ENCODE measurements around the gene GADD45A.
"Not testable (repeated sequence)": the region's sequence is repeated elsewhere in the genome, so short reads cannot be mapped to it uniquely, and the experiment has no call there.

GADD45A gene, protein sequence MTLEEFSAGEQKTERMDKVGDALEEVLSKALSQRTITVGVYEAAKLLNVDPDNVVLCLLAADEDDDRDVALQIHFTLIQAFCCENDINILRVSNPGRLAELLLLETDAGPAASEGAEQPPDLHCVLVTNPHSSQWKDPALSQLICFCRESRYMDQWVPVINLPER

DNA sequence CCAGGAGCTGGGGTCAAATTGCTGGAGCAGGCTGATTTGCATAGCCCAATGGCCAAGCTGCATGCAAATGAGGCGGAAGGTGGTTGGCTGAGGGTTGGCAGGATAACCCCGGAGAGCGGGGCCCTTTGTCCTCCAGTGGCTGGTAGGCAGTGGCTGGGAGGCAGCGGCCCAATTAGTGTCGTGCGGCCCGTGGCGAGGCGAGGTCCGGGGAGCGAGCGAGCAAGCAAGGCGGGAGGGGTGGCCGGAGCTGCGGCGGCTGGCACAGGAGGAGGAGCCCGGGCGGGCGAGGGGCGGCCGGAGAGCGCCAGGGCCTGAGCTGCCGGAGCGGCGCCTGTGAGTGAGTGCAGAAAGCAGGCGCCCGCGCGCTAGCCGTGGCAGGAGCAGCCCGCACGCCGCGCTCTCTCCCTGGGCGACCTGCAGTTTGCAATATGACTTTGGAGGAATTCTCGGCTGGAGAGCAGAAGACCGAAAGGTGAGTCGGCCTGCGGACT, at the start of gene GADD45A:
Gene GADD45A (plus strand): TSS at position 135 of the 491 bp plus-strand sequence. CDS start 294 bp downstream, at position 429.
- H3K4me3 ChIP-seq (ENCODE audit: low read depth, low read length) = peak within 1 kb of the TSS; percentile 89

DNA sequence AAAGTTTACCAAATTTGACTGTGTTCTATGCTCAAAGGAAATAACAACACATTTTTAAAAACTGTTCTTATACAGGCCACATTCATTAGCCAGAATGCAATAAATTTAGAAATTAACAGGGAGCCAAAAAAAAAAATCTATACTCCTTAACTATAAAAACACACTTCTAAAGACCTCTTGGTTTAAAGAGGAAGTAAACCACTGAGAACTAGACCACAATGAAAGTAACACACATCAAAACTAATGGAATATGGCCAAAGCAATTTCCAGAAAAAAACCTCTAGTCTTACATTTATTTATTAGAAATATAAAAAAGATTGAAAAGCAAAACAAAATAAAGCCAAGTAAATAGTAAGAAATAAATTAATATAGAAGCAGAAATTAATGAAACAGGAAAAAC, 48.9 kb upstream of the GADD45A start:
- no peak overlapping the region for H3K4me3 ChIP-seq (ENCODE audit: low read depth, low read length)

DNA sequence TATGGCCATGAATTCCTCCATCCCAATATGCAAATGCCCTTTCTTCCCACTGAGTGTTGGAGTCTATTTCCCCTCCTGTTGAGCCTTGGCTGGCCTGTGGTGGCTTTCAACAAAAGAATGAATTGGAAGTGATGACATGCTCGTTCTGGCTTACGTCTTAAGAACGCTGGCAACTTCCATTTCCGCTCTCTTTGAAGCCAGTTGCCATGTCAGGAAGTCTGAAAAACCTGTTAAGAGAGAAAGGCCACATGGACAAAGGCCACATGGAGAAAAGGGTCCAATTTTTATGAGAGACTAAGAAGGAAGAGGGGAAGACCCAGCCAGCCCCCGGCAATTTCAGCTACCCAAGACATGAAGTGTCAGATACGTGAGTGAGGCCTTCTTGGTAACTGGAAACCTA, 45.6 kb upstream of the GADD45A start:
- H3K4me3 ChIP-seq (ENCODE audit: low read depth, low read length) = no peak overlapping the region

DNA sequence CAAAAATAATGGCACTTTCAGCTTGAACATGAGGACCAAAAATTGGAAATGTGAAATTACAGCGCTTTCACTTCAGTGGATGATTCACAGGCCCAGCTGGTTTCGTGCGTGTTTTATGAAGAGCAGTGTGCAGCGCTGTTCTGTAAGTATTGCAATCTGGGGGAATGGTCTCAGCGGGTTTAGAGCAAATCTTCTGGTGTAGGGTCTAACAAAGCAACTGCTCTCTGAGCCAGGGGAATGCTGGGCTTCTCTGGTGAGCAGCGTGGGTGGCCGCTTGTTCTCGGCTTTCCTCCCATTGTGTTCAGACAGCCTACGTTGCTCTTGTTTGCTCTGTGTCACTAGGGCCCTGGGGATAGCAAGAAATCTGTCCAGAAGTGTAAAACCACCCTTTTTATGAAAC, 42.4 kb upstream of the GADD45A start:
- H3K4me3 ChIP-seq (ENCODE audit: low read depth, low read length) = no peak overlapping the region

DNA sequence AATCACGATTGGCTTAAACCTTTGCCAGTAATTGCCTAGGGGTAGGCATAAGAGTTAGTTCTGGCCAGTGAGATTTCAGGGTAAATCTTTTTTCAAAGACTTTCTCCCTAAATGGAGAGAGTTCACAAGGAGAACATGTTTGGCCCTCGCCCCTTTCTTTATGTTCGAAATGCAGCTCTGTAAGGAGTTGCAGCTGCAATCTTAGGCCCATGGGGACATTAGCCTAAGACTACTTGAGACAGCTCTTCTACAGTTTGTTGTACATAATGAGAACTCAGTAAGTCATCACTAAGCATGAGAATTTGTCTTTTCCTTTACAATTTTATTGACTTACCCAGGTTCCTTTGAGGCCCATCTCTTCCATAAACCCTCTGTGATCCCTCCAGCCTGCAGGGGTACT, 40.4 kb upstream of the GADD45A start:
- no peak overlapping the region for H3K4me3 ChIP-seq (ENCODE audit: low read depth, low read length)

DNA sequence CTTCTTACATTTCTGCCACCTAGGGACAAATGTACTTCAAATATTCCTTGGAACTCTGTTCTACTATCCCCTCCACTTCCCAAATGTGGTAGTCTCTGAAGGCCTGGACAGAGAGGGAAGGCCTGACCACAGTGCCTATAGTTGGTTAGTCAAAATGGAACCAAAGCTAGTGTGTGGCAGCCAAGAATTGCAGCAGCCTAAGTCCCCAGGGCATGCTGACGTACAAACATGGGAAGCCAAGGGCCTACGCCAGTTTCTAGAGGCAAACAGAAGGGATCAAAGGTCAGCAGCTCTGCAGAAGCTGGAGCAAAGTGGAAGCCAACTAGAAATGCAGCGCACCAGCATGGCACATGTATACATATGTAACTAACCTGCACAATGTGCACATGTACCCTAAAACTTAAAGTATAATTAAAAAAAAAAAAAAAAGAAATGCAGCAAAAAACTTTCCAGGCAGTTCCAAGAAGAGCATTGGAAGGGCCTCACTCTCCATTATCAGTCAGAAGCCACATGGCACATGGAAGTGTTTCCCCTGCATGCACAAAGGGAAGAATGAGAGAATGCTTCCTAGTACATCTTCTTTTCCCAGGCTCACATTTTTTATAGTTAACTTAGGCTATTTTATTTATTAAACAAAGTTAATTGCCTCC, 39.4 kb upstream of the GADD45A start:
- H3K4me3 ChIP-seq (ENCODE audit: low read depth, low read length) = no peak overlapping the region

DNA sequence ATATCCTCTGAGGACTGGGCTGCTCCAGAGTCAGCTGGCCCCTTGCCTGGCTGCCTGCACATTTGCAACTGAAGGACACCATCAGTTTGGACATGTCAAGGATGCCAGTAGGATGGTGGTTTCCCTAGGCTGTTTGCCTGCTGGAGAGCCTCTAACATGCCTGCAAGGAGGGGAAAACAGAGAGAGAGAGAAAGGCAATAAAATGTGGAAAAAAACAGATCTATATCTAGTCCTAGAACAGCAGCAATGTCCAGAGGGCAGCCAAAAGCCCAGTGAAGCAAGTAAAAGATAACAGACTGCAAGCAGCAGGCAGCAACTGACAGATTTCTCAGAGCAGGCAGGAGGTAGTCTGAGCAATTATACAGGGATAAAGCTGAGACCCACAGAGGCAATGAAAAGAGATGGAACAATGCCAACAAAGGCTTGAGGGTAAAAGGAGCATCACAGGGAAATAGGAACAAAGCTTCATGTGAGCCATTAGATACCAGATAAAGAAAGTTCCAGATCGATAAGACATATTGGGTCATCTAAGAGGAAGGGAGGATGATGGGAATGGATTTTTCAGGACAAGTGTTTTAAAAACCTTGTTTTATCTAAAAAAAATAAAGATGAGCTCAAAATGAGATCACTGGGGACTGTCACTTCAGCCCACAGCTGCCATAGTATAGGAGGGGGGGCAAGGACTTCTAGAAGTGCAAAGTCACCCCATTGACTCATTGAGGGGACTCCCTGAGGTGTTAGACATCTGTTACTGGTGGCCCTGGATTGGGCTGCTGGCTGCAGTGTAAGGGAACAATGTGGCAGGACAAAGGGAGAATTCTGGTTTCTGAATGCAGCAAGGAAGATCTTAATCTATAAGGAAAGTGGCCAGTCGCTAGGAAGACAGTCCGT, 38.6 kb upstream of the GADD45A start:
- H3K4me3 ChIP-seq (ENCODE audit: low read depth, low read length) = no peak overlapping the region

DNA sequence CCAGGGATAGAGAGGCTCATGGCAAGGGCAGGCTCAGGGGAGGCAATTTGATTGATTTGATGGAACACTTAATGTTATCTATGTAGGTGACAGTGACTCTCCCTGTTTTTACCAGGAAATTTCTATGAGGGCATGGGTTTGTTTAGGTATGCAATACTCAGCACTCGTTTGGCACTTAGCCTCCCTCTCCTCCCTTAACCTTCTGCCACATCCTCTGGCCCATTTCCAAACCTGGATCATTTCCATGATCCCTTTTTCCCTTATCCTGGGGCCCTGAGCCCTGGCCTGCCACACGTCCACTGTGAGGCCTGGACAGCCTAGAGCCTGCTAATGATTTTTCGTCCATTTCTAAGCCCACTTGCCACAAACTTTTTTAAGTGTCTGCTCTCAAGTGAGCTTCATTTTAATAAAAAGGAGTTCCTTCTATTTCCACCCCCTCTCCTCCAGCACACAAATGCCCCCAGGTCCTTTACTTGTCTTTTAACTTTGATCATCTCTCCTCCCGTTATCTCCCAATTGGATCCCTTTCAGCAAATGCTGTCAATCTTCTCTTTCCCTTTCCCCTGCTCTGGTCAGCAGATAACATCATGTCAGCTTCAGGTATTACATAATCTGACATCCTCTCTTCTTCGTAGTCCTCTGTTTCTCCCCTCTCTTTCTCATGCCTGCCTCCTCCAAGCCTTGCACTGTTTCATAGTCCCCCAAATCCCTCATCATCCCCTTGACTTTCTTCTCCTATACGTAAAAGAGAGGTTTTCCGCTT, 37.8 kb upstream of the GADD45A start:
- no peak overlapping the region for H3K4me3 ChIP-seq (ENCODE audit: low read depth, low read length)

DNA sequence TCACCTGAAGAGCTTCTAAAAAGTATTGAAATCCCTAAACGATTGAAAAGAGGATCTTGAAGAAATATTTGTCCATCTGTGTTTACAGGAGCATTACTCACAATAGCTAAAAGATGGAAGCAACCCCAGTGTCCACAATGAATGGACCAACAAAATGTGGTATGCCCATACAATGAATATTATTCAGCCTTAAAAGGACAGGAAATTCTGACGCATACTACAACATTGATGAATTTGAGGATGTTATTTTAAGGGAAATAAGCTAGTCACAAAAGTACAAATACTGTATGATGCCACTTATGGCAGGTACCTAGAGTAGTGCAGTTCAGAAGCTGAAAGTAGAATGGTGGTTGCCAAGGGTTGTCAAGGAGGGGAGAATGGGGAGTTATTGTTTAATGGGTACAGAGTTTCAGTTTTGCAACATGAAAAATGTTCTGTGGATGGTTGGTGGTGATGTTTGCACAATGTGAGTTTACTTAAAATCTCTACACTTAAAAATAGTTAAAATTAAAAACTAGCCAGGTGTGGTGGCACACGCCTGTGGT, 37.1 kb upstream of the GADD45A start:
- no peak overlapping the region for H3K4me3 ChIP-seq (ENCODE audit: low read depth, low read length)

DNA sequence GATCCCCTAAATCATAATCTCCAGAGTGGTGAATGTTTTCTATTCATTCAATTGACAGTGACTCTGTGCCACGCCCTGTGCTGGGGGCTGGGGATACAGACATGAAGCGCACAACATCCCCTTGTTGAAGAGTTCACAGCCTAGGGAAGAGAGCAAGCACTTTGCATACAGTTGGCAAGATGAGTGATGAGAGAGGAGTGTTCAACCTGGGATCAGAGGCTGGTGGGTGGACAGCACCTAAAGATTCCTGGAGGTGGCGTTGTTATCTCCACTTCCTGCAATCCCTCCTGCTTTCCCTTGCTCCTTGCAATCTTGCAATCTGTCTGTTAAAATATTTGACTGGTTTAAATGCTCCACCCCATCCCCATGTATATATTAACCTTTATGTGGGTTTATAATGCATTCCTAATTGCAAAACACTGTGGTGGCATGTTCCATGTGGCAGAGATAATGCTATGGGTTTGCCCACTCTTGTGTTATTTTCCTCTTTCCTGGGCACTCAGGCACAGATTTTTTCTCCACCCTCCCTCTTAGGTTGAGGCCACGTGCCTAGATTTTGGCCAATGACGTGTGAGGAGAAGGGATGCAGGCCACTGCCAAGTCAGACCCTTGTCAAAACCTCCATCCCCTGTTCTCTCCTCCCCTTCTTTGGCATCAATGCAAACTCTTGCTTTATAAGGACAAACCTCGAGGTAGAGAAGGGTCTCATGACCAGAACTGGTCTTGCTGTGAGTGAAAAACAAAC, 36.2 kb upstream of the GADD45A start:
- no peak overlapping the region for H3K4me3 ChIP-seq (ENCODE audit: low read depth, low read length)

DNA sequence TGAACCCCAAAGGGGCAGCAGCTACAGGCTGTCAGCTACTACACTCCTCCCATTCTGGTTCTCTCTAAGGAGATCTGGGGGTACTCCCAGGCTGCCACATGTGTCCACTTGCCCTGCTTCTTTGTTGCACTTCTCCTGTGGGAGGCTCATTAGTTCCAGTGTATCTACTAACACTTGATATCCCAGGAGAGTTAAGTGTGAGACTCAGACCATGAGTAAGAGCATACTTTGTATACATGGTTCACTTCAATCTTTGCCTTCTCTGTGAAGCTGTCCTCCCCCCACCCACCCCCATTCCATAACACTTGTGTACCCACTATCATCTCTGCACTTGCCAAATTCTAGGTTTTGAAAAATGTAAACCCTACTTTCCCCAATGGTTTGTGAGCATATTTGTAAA, 34.9 kb upstream of the GADD45A start:
- H3K4me3 ChIP-seq (ENCODE audit: low read depth, low read length) = no peak overlapping the region

DNA sequence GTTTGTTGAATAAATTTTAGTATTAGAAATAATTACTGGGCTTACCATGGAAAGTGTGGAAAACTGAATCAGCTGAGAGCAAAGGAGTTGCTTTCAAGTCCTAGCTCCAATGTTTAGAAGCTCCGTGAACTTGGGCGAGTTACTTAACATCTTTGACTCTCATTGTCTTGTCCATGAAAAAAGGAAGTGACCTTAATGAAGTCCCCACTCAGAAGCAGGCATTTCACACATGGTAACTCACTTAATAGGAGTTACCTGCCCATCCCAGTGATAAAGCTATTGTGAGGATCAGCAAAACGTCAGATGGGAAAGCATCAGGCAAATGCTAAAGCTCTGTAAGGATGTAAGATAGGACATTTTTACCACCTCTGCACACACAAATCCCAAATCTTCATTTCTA, 34.0 kb upstream of the GADD45A start:
- no peak overlapping the region for H3K4me3 ChIP-seq (ENCODE audit: low read depth, low read length)

DNA sequence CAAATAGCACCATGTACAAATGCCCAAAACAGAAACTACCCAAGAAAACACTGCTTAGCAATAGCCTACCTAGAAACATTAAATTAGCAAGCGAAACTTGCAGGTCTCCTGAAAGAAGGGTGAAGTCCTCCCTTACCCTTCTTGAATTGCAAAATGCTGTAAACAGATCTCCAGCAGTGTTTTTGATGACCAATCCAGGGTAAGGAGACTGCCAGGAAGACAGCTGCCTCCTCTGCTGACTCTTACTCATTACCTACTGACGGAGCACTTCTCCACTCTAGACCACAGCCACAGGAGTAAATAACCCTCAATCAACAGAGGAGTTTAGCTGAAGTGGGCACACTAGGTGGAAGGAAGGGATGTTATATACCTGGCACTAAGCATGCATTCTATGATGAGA, 32.2 kb upstream of the GADD45A start:
- no peak overlapping the region for H3K4me3 ChIP-seq (ENCODE audit: low read depth, low read length)

DNA sequence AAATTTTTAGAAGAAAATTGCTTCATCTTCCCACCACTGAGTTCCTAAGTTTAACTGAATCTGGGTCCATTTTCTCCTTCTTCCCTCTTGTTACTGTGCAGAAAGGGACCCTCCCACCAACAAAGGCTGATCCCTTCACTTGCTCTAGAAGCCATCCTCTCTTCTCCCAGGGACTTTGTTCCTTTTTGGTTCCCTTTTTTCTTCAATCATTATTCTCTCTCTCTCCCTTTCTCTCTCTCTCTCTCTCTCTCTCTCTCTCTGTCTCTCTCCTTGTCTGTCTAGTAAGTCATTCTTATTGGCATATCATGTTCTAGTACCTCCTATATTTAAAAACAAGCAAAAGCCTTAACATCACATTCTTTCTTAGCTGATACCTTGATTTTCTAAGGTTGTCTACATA, 31.7 kb upstream of the GADD45A start:
- no peak overlapping the region for H3K4me3 ChIP-seq (ENCODE audit: low read depth, low read length)

DNA sequence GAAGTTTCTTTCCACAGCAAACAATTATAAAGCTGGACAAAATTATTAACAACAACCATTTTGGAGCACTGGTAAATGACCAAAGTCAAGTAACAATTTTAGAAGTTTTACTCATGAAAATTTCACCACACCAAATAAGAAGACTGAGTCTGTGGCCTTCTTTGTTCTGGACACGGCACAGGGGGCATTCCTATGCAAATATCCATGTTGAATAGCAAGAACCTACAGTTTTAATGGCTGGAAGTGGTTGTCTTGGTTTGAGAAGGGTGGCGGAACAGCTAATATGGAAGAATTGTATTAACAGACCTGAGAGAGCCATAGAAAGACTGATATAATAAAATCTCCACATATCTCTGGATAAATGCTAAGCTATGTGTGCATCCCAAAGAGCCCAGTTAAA, 29.4 kb upstream of the GADD45A start:
- no peak overlapping the region for H3K4me3 ChIP-seq (ENCODE audit: low read depth, low read length)

DNA sequence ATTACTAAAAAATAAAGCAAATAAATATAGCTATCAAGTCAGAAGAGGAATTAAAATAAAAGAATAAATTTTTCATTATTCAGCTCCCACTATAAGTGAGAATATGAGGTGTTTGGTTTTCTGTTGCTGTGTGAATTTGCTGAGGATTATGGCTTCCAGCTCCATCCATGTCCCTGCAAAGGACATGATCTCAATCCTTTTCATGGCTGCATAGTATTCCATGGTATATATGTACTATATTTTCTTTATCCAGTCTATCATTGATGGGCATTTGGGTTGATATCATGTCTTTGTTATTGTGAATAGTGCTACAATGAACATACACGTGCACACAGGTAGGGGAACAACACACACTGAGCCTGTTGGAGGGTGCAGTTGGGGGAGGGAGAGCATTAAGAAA, 27.8 kb upstream of the GADD45A start:
- not testable (repeated sequence) for H3K4me3 ChIP-seq (ENCODE audit: low read depth, low read length)

DNA sequence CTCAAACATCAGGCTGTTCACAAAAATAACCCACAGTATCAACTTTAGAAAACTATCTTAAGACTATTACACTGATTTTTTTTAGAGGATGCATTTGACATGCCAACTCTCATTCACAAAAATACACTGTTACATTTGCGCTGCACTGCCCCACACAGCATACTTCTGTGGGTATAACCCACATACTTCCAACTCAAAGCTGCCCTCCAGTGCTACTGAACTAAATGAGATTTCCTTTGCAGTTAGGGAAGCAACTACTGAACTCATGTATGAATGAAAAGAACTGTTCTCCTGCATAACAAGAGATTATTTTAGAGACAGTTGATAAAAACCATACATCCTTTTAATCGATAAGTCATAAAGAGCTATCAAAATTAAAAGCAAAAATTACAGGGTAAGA, 25.8 kb upstream of the GADD45A start:
- no peak overlapping the region for H3K4me3 ChIP-seq (ENCODE audit: low read depth, low read length)

DNA sequence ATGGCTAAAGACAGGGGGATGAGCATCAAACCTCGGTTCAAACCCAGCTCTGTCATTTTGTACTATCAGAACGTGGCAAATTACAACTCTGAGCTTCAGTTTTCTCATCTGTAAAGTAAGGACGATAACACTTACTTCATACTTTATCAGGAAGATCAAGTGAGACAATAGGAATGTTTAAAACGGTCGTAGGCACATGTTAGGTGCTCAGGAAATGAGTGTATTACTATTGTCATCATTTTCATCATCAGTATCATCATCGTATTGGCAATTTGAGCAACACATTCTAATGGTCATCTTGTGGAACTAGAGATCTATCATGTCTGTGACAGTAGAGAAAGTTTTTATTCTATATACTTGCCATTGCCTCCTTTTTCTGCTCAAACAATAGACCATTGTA, 22.1 kb upstream of the GADD45A start:
- no peak overlapping the region for H3K4me3 ChIP-seq (ENCODE audit: low read depth, low read length)

DNA sequence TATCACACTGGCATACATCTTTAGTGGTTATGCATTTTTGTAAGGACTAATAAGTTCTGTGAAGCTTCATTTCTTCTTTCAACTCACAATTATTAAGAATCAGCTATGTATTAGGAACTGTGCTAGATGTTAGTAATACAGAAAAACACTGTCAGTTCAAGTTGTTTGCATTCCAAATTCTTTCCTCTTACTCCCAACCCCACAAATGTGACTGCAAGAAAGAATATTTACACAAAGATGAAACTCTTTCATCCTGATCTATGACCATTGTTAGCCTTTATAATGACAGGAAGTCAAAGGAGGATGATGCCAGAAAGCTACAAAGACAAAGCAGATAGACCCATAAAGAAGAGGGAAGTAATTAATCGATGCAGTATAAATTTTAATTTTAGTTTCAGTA, 21.0 kb upstream of the GADD45A start:
- no peak overlapping the region for H3K4me3 ChIP-seq (ENCODE audit: low read depth, low read length)

DNA sequence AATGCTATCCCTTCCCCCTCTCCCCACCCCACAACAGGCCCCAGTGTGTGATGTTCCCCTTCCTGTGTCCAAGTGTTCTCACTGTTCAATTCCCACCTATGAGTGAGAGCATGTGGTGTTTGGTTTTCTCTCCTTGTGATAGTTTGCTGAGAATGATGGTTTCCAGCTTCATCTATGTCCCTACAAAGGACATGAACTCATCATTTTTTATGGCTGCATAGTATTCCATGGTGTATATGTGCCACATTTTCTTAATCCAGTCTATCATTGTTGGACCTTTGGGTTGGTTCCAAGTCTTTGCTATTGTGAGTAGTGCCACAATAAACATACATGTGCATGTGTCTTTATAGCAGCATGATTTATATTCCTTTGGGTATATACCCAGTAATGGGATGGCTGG, 19.7 kb upstream of the GADD45A start:
- not testable (repeated sequence) for H3K4me3 ChIP-seq (ENCODE audit: low read depth, low read length)

All from iPS-11a (cell line).